HG03025 (cell line): ENCODE data around the gene SLC12A4.

ENCODE experiments used
- ATAC-seq: cut with Tn5 transposase; IDR thresholded peaks from one replicate; pipeline ENCODE4 v1.9.1; 2021; ENCODE audit warnings: mild to moderate bottlenecking, moderate library complexity; ENCODE audit not compliant: unreplicated experiment, low FRiP score

The SLC12A4 gene

DNA sequence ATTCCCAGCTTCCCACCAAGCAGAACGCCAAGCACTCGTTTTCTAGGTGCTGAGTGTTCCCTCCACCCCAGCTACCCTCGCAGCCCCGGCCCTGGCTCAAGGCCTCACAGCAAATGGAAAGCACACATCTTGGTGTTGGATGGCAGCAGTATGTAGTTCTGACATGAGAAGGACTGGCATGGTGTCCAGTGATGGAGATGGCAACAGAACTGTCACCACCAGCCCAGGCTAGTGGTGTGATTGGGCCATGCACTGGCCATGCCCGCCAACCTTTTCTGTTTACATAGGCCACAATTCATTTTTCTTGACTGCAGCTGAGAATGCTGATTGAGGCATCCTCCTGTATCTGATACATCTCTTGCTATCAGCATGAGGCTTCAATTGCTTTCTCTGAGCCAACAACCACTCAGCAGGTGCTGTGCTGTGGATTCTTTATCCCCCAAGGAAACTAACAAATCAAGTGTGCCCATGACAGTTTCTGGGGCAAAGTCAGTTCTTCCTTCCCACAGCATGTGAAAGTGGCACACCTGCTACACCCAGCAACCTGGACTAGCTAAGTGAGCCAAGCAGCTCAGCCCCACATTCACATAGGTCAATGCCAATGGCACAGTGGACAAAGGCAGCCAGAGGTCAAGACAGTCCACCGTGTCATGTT, 3.8 kb downstream of the SLC12A4 start:
- no peak for ATAC-seq

DNA sequence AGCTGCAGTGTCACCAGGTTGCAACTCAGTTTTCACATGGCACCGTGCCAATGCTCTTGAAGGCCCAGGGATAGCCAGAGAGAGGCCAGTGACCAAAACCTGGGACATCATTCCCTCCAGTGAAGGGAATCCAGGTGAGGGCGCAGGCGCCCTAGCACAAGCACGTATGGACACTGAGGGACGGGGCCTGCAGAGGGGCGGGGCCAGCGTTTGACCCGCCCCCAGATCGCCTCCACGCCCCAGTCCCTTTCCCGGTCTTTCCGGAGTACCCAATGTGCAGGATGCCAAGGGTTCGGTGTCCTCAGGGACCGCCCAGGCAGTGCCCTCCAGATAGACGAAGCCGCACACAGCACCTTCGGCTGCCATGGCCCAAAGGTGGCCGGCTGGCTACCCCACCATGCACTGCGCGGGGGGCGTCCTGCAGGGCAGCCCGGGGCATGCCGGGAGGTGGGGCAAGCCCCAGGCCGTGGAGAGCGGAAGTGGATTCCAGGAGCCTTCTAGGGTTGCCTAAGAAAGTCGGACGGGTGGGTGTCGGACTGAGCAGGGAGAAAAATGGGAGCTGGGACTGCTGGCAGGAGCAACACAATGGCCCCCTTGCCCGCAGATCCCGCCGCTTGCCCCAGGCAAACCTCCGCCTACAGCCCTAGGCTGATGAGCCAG, 4.6 kb downstream of the SLC12A4 start:
- no peak for ATAC-seq

DNA sequence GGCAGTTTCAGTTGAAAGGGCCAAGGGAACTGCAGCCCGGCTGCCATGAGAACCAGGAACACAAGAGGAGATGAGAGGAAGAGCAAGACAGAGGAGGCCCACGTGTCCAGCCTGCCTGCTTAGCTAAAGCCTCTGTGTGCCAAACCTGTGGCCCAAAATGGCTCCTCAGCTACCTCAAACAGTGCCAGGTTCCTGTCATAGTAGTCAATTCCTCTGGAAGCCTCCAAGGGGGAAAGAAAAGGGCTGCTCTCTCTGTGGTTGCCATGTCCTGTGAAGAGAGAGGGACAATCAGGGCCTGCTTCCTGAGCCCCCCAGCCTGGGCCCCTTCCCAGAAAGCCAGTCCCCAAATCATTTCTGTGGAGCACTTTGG, 5.2 kb downstream of the SLC12A4 start:
- no peak for ATAC-seq

DNA sequence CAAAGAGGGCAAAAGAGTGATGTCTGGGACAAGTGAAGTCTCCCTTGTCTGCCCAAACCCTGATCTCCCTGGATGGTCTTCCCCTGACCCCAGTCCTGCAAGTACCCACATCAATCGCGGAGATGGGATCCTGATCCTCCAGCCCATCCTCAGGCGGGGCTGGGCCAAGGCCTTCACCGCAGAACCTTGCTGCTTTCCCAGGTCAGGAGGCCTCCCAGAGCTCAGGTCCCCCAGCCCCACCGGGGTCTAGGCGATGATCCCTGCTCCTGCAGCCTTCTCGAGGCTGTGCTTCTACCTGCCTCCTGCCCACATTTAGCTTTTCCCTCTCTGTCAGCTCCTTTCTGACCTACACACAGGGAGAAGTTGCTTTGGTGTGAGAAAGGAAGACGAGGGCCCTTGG, 6.3 kb downstream of the SLC12A4 start:
- no peak for ATAC-seq

DNA sequence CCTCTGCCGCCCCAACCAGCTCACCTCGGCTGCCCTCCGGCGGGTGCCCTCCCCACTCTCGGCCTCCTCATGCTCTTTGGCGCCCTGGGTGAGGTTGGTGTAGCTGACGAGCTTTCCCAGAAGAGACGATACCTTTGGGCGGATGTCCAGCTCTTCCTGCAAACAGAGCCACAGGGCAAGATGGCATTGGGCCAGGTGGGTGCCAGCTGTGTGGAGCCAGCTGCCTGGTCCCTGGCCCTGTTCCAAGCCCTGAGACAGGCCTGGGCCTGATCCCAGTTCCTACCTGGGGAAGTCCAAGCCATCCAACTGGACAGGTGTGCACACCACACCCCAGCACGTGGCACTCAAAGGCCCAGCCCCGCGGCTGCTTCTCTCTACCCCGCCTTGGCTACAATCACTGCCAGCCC, 6.9 kb downstream of the SLC12A4 start:
- no peak for ATAC-seq

DNA sequence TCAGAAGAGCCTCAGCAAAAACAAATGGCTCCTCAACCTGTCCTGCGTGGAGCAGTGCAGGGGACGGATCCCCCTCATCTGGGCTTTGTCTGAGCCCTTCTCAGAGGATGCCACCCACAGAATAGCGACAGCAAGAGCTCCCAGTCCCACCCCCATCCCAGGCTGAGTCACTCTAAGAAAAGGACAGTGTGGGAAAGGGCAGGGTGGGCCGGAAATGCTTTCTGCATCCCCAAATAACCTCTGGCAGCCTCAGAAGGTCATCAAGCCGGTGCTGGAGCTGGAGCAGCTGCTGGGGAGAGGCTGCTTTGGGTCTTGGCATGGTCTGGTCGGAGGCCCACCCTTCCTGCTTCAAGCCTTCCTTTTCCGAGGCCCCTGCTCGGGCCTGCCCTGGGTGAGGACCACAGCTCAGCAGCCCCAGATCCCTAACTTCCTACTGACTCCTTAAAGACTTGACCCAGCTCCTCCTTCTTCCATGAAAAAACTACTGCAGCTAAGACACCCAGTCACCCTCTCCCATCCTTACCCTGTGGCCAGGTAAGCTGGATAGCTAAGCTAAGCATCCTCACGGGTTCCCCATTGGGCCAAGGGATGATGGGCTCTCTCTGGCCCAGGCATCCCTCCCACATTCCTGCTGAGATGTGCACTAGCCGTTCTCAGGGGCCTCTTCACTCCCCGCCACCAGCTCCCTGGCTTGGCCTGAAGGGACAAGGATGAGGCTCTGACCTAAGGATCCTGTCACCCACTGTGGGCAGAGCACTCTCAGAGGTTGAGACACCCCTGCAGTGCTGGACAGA, 8.7 kb downstream of the SLC12A4 start:
- no peak for ATAC-seq

DNA sequence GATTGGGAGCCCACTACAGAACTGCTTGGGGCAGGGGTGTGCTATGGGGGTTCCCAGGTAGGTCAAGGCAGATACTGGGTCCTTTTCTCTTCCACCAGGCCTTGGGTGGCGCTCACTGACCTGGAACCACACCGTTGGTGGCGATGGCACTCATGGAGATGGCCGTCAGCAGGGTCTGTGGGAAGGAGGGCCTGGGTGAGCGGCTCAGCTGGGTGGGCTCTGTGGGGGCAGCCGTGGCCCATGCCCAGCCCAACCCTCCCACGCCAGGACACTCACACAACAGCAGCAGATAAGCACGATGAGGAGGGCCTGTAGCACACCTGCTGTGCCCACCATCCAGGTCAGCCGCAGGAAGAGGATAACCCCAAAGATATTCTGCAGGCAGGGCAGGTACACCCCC, 10.8 kb downstream of the SLC12A4 start:
- ATAC-seq: no peak

DNA sequence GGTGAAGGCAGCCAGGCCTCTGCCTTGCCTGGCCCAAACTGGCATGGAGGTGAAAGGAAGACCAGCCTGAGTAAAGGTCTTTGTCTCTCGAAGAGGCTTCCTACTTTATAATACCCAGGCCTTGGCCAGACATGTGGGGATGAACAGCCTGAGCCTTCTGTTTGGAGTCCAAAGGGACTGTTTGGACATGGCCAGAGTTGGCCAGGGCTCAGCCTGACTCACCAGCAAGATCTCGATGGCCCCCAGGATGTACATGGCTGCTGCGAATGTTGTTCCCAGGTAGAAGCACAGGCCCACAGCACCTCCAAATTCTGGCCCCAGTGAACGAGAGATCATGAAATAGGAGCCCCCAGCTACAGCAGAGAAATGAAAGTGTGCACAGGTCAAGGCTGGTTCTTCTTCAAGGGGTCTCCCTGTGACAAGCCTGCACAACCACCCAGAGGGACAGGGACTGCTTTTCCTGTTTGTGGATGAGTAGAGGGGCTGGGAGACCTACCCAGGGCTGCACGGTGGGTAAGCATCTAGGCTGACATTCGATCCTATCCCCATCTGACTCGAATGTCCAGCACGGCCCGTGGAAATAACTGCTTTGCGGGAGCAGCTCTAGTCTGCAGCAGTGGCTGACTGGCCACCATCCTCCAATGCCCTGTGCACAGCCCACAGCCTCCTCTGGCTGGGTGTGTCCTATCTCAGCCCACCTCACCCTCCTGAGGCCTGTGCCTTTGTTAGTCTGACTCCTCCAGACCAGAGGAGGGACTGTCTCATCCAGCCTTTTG, 13.8 kb downstream of the SLC12A4 start:
- ATAC-seq: no peak

DNA sequence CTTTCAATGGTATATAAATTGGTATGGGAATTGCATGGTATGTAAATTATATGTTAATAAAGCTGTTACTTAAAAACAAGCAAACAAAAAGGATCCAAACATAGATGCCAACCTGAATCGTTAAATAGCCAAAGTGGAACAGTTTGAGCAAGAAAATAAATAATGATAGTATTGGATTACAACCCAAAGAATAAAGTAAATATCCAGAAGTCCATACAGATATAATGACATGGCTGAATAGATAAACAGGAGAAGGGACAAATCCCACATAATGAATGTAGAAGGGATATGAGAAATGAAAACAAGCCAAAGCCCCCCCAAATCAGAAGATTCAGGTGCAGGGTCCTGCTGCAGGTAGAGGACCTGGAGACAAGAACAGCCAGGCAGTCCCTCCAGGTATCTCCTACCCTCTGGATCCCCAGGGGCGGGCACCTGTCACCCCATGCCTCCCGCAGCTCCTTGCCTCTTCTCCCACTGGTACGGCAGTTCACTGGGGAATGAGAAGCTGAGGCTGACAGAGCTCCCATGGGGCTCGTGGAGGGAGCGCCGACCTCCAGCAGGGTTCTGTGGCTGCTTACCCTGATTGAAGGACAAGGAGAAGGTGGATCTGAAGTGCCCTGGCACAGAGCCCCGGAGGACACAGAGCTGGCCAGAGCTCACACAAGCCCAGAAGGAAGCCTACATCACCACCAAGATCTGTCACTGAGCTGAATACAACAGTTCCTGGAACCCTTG, 14.6 kb downstream of the SLC12A4 start:
- ATAC-seq: no peak

DNA sequence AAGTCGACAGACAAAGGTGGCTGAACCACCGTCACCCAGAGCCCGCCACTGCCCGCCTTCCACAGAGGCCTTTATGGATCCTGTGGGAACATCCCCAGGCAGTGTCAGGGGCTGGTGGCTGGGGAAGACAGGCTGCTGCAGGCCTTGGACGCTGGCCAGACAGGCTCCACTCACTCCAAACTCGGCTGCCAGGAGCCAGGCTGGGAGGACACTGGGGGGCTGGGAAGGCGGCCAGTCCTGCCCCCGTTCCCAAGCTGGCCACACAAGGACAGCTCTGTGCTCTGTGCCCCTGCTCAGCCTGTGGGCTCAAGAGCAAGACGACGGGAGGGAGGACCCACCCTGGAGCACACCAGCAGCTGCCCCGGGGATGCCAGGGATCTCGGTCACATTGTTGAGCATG, 17.0 kb downstream of the SLC12A4 start:
- no peak for ATAC-seq

DNA sequence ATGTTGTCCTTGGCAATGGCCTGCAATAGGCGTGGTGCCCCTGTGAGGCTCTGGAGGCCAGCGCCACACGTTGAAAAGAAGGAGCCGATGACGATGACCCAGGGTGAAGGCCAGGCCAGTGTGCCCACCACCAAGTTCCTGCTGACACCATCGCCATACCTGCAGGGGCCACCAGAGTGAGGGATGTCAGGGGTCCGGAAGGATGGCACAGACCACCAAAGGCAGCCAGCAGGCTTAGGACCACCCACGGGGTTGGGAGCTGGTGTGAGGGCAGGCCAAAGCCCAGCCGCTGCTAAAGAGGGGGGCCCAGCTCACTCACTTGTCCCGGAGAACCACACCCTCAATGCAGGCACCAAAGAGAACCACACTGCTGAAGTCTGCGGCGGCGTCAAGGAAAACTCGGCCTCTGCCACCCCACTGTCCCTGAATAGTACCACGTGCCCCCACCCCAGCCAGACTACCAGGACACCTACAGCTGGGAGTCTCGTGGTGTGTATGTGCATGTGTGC, 18.0 kb downstream of the SLC12A4 start:
- ATAC-seq: no peak

DNA sequence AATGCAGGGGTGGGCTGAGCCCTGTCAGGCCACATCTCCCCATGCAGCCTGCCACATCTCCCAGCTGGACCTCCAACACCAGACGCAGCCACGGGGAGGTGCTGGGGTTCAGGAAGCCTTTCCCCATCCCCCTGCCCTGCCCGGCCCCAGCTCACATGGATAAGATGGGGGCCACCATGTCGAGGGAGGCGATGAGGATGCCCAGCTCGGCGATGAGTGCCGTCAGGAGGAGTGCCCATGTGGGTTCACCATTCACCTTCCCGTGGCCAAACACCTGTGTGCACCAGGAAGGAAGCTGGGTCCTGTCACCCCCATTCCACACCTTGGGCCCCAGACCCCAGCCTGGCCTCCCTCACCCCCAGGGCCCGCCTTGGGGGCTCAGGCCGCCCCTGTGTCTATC, 18.8 kb downstream of the SLC12A4 start:
- ATAC-seq: no peak

DNA sequence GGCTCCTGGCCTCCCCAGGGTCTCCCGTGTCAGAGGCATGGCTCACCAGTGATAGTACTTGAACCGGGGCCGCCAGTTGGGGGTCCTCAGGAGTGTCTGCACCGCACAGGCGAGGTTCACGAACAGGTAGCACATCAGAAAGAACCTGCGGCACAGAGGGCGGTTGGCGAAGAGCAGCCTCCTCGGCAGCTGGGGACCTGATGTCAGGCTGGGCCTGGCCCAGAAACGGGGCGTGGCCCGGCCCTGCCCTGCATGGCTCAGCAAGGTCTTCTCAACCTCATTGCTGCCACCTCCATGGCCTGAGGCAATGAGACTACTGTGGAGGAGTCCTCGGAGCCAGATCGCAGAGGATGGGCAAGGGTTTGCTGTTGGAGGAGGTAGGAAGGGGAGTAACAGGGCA, 20.4 kb downstream of the SLC12A4 start:
- no peak for ATAC-seq

DNA sequence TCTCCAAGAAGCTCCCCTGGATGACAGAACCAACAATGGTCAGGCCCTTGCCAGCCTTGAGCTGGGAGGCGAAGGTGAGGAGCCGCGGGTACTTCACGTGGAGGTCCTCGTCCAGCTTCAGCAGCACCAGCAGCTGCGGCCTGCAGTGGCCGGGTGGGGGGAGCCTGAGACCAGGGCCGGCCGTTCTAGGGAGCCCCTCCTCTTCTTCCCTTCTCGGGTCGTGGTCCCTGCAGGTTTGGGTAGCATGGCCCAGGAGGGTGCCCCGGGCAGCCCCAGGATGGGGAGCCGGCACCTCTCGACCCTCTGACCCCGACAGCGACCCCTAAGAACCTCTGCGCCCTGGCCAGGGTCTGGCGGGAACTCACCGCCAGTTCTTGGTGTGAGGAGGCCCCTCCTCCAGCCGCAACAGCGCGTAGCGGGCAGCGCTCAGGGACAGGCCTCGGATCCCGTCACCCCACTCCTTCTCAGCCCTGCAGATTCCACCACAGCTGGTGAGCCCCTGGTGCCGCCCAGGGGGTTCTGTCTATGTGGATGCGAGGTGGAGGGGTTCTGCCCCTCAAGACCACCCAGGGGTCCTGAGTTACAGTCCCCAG, 21.4 kb downstream of the SLC12A4 start:
- no peak for ATAC-seq

DNA sequence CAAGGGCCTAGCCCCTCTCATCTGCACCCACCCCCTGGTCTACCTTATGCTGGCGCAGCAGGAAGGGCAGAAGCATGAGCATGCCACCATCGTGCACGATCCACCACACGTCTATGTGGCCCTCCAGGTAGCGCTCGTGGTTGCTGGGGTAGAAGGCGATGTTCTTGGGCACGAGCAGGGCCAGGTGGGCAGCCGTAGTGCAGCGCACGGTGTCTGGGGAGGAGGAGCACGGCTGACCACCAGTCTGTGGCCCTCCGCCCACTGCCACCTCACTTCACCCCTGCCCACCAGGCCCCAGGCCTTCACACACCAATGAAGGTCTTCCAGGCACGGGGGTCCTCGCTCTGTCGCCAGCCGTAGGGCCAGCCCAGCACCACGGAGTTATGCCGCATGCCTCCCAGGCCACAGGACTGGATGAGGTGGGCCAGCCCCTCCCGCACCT, 22.3 kb downstream of the SLC12A4 start:
- no peak for ATAC-seq

DNA sequence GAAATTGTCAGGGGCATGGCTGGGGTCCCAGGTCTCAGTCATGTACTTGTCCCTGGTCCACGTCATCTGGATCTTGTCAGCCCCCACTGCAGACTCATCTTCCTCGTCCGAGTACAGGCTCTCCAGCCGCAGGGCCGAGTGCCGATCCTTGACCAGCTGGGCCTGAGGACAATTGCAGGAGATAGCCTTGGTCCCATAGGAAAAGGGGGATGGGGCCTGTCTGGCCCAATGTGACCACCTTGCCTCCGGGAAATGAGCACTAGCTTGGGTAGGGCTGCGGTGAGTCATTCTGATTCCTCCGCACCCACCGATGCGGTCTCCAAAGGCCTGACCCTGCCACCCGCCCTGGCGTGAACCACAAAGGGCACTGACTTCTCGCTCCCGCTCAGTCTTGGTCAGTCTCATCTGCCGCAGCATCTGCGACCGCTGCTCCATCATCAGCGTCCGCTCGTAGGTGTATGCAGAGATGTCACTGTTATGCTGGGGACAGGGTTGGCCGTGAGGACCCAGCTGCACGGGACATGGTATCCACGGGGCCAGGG, 23.0 kb downstream of the SLC12A4 start:
- ATAC-seq: no peak

DNA sequence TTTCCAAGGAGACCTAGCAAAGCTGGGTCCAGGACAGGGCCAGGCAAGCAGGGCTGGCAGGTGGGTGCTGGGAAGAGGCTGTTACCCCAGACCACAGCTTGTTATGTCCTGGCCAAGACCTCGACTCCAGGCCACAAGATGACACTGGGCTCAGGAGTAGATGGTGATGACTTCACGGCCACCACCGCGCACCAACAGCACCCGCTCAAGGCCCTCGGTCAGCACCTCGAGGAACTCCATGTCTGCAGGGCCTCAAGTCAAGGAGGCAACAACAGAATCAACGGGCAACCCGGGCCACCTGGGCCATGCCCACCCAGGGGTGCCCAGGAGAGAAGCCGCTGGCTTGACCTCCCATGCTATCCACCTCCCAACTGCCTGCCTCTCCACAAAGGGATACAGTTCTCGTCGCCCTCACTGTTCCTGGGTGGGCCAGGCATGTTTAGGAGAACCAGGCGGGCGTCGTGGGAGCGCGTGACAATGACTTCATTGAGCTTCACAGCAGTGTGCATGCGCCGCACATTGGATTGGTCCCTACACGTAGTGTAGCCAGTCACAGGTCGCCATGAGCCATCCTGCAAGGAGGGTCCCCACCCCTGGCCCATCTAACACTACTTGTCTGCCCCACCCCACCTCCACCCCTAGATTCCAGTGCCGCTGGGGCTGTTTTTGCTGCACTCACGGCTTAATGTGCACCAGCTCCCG, 23.6 kb downstream of the SLC12A4 start:
- no peak for ATAC-seq

DNA sequence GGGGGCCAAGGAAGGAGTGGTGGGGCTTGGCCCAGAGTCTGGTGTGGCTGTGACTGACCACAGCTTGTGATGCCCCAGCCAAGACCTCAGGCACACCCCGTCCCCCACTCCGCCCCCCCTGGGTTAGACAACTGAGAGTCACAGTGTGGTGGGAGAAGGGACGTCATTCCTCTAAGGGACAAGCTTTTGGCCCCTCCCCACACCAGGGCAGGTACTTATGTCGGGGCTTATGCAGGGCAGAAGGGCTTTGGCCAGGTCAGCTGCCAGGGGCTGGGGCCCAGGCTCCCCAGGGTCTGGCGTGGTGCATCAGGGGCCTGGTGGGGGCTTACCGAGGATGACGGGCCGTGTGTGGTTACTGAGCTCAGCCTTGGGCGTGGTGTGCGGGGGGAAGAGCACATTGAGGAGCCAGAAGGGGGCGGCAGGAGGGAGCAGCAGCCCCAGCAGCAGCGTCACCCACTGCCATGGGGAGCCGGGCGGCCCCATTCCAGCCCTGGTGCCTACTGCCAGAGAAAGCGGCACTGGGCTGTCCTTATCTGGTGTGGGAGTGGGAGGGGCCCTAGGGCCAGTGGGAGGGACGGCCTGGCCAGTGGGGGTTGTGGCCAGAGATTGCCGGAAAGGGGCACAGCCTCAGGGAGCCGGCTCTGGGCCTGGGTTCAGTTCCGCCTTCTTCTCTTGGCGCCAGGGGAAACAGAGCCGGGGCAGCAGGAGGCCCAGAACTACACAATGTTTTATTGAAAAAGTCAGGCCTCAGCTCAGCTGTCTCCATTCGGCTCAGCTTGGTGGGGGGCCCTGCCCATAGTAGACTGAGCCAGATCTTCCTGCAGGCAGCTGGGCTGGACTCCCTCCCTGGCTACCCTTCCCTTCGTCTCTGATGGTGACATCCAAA, 24.6 kb downstream of the SLC12A4 start, which contains the start of gene LCAT:
Gene LCAT, minus strand, starts transcription at position 502 of the 886 bp plus-strand sequence. Its CDS starts 19 bp downstream, at position 483.
- no peak for ATAC-seq
